B cell (primary cell): ENCODE measurements around the gene APOB. TPM values are rescaled to one million over a fixed set of nuclear protein-coding genes. Genes with fewer than 3 reads are reported as not detected.
A peak's percentile ranks its signal among the peaks of the same experiment; 100 is the strongest.

Source experiments
- ATAC-seq: fragments of 200-7000 bp; cut with Tn5 transposase; one replicate; pipeline ENCODE4 v1.10.0; 2021; ENCODE audit warnings: low read depth, mild to moderate bottlenecking, moderate number of reproducible peaks, moderate library complexity
- CTCF ChIA-PET: fragments of 350-600 bp; sonication (Branson Sonifier 250); formaldehyde crosslinking; loops from one replicate; lab custom pipeline; 2021; ENCODE audit warnings: antibody characterized with exemption, inconsistent platforms; lab: Charles Lee
- POLR2A ChIA-PET: fragments of 350-600 bp; sonication (Branson Sonifier 250); formaldehyde crosslinking; loops from one replicate; lab custom pipeline; 2021; ENCODE audit warnings: antibody characterized with exemption; lab: Charles Lee
- DNase-seq: peaks from one replicate; pipeline ENCODE4 v3.0.0; 2013
- H2AFZ ChIP-seq: 2 replicates; pipeline ENCODE4 v1.6.1; 2012; ENCODE audit warnings: mild to moderate bottlenecking, low read depth, low read length; ENCODE audit not compliant: insufficient read depth, poor library complexity, severe bottlenecking
- H3K27ac ChIP-seq, 2 donors: 1 replicate in 1 of 2; 2 replicates in 1 of 2; pipeline ENCODE4 v1.5.1; 2012 to 2013; ENCODE audit warnings: low read length in 2 of 2, mild to moderate bottlenecking in 2 of 2, moderate library complexity in 1 of 2
- H3K27me3 ChIP-seq, 4 experiments: fragments of 200-600 bp in 1 of 4; sonication (generic) in 1 of 4; replicated peaks in 1 of 4; 1 replicate in 2 of 4; 2 replicates in 2 of 4; pipeline versions ENCODE4 v1.6.1 to v1.7.0; 2013 to 2016; ENCODE audit warnings: low read length in 3 of 4, mild to moderate bottlenecking in 2 of 4, mixed read lengths in 1 of 4, moderate library complexity in 1 of 4; ENCODE audit not compliant: insufficient read depth in 4 of 4, control insufficient read depth in 3 of 4; ENCODE audit errors: control extremely low read depth in 1 of 4
- H3K36me3 ChIP-seq, 2 experiments: replicated peaks in 1 of 2; 1 replicate in 1 of 2; 2 replicates in 1 of 2; pipeline versions ENCODE4 v1.6.1 to v1.7.1; 2013; ENCODE audit warnings: low read length in 1 of 2; ENCODE audit not compliant: insufficient read depth in 2 of 2, control insufficient read depth in 1 of 2; ENCODE audit errors: control extremely low read depth in 1 of 2, extremely low read depth in 1 of 2
- H3K4me1 ChIP-seq, 2 donors: fragments of 200-600 bp in 1 of 2; sonication (generic) in 1 of 2; 1 replicate in 1 of 2; 2 replicates in 1 of 2; pipeline versions ENCODE4 v1.5.1 to v1.6.1; 2013 to 2017; ENCODE audit warnings: low read length in 2 of 2; ENCODE audit not compliant: control insufficient read depth in 2 of 2, insufficient read depth in 2 of 2
- H3K4me2 ChIP-seq: replicated peaks from 2 replicates; pipeline ENCODE3; 2012; ENCODE audit warnings: mild to moderate bottlenecking, low read depth, low read length; ENCODE audit not compliant: poor library complexity, severe bottlenecking
- H3K4me3 ChIP-seq, 5 experiments: fragments of 200-600 bp in 1 of 5; sonication (generic) in 1 of 5; 1 replicate in 3 of 5; 2 replicates in 2 of 5; pipeline versions ENCODE4 v1.5.1 to v1.7.0; 2011 to 2016; ENCODE audit warnings: low read length in 4 of 5, mild to moderate bottlenecking in 4 of 5, low read depth in 2 of 5, control low read depth in 1 of 5, moderate library complexity in 1 of 5; ENCODE audit not compliant: insufficient read depth in 1 of 5; ENCODE audit errors: control extremely low read depth in 1 of 5, extremely low read depth in 1 of 5
- H3K79me2 ChIP-seq: fragments of 200-600 bp; sonication (generic); one replicate; pipeline ENCODE4 v1.6.0; 2016; ENCODE audit warnings: low read length; ENCODE audit not compliant: control insufficient read depth, insufficient read depth
- H3K9ac ChIP-seq: fragments of 200-600 bp; sonication (generic); 2 replicates; pipeline ENCODE4 v1.6.1; 2017; ENCODE audit warnings: mild to moderate bottlenecking, low read length, moderate library complexity
- H3K9me3 ChIP-seq, 3 donors: one replicate each; pipeline versions ENCODE4 v1.6.1 to v1.7.1; 2013; ENCODE audit warnings: low read length in 2 of 3; ENCODE audit not compliant: control insufficient read depth in 2 of 3, insufficient read depth in 1 of 3; ENCODE audit errors: control extremely low read depth in 1 of 3
- H4K20me1 ChIP-seq: 2 replicates; pipeline ENCODE4 v1.6.0; 2012; ENCODE audit warnings: mild to moderate bottlenecking, low read length; ENCODE audit not compliant: insufficient read depth, control insufficient read depth, poor library complexity, severe bottlenecking
- H3K27ac Mint-ChIP-seq: one replicate; pipeline ENCODE4 v1.8.0; 2021; ENCODE audit warnings: mixed read lengths
- H3K27me3 Mint-ChIP-seq: one replicate; pipeline ENCODE4 v1.8.0; 2021; ENCODE audit warnings: mixed read lengths
- H3K4me1 Mint-ChIP-seq: one replicate; pipeline ENCODE4 v1.8.0; 2021; ENCODE audit warnings: mixed read lengths
- H3K4me3 Mint-ChIP-seq: one replicate; pipeline ENCODE4 v1.8.0; 2021; ENCODE audit warnings: mixed read lengths
- H3K9me3 Mint-ChIP-seq: one replicate; pipeline ENCODE4 v1.8.0; 2022; ENCODE audit warnings: mixed read lengths; ENCODE audit not compliant: insufficient read depth
- CTCF ChIP-seq: fragments of 200-600 bp; IDR thresholded peaks from one replicate; pipeline ENCODE4 v1.8.0; 2022; ENCODE audit warnings: antibody characterized with exemption, mild to moderate bottlenecking
- EZH2 ChIP-seq: IDR thresholded peaks from 2 replicates; pipeline ENCODE4 v1.6.1; 2012; ENCODE audit warnings: borderline replicate concordance, low read depth, mild to moderate bottlenecking, moderate library complexity, low read length; ENCODE audit not compliant: insufficient read depth, poor library complexity, severe bottlenecking
- WGBS: methylation state at CpG from one replicate; pipeline ENCODE4 v1.1.5; 2013; ENCODE audit warnings: missing lambda C conversion rate; ENCODE audit not compliant: insufficient coverage; 5-methylcytosine and 5-hydroxymethylcytosine counted together
- intact Hi-C: fragments of 100-400 bp; cut with micrococcal nuclease; formaldehyde crosslinking; loops from one replicate; pipeline ENCODE4 v1.10.0; 2022
- polyA minus RNA-seq: library from RNA; depleted of rRNA, polyadenylated mRNA; stranded (reverse); fragments of >200 nt; gene quantifications from 2 replicates; pipeline ENCODE4 v1.2.3, GENCODE V29; 2012
- polyA plus RNA-seq: library from polyadenylated mRNA; depleted of rRNA; stranded (reverse); fragments of >200 nt; gene quantifications from 2 replicates; pipeline ENCODE4 v1.2.3, GENCODE V29; 2012
- total RNA-seq, 2 donors: library from RNA; stranded (reverse); fragments of 120-200 nt in 1 of 2; gene quantifications; 1 replicate in 1 of 2; 2 replicates in 1 of 2; pipeline versions ENCODE4 v1.2.3 to v1.2.4, GENCODE V29; 2013 to 2022

APOB gene
- 0.12 TPM in 1 of 2 replicates, not detected in the other for total RNA-seq
- not detected for total RNA-seq (2013)
- not detected in 2 replicates for polyA plus RNA-seq
- polyA minus RNA-seq = not detected in 2 replicates

GRCh38 chr2:21043744-21044532, at the start of gene APOB:
APOB (minus strand) TSS chr2:21044073; CDS start chr2:21043945, 128 bp downstream.
- Mint-ChIP-seq H3K9me3 (no peaks in the 10 kb centered on the region), H3K4me1 (peaks cover 4% of the 10 kb centered on the region), H3K27me3 (peaks cover 26% of the 10 kb centered on the region), H3K4me3 (peak within 1 kb of the TSS; percentile 57), H3K27ac (no peak within 1 kb of the TSS)
- Histone ChIP-seq H3K9ac (no peak within 1 kb of the TSS), H3K4me1 (peaks cover 4 to 5% of the 10 kb centered on the region in 2 donors), H2AFZ (peak within 1 kb of the TSS; percentile 25), H3K4me3 (no peak within 1 kb of the TSS), H3K36me3 (no peaks in the 10 kb centered on the region), H3K27ac (no peak within 1 kb of the TSS), H3K79me2 (no peaks in the 10 kb centered on the region), H3K9me3 (peaks cover 0 to 3% (median 0%) of the 10 kb centered on the region in 3 donors), H3K4me2 (peak within 1 kb of the TSS; percentile 47), H3K27me3 (peaks cover 0 to 12% (median 0%) of the 10 kb centered on the region in 4 experiments), H4K20me1 (no peaks in the 10 kb centered on the region)
- ATAC-seq = no peak
- WGBS = 32% methylated on average over 51 of the region's 51 CpGs
- intact Hi-C loops = loop anchor here (2.0 kb wide), 1 partner anchor 75 kb away; no protein-coding TSS in a partner anchor
- CTCF ChIA-PET = interaction anchor here (1.1 to 1.6 kb wide), 4 partner anchors 11 to 274 kb away, joined by 3 to 6 read pairs (median 4); no protein-coding TSS in a partner anchor
- TF ChIP-seq EZH2 (no peak), CTCF (no peak)
- DNase-seq = peak; percentile 7
- POLR2A ChIA-PET = no interaction called here

- no peak for ATAC-seq
- CTCF ChIA-PET = no interaction called here
- no peak overlapping the region for H3K4me3 Mint-ChIP-seq
Observed at GRCh38 chr2:21092308-21092869, 48.5 kb upstream of the APOB start.

More at GRCh38 chr2:21092308-21092869, 48.5 kb upstream of the APOB start:
- TF ChIP-seq CTCF = no peak
- TF ChIP-seq EZH2 = no peak
- no peaks in the 10 kb centered on the region for H3K79me2 ChIP-seq
- Mint-ChIP-seq H3K27me3 (peaks cover 3% of the 10 kb centered on the region), H3K27ac (no peak overlapping the region), H3K9me3 (no peaks in the 10 kb centered on the region), H3K4me1 (no peaks in the 10 kb centered on the region)
- POLR2A ChIA-PET = no interaction called here
- no peaks in the 10 kb centered on the region for H4K20me1 ChIP-seq
- intact Hi-C loops = no loop called here
- H3K27me3 ChIP-seq = no peaks in the 10 kb centered on the region
- H3K36me3 ChIP-seq = no peaks in the 10 kb centered on the region
- H3K9ac ChIP-seq = no peak overlapping the region
- no peak overlapping the region for H3K4me2 ChIP-seq
- H3K9me3 ChIP-seq = no peaks in the 10 kb centered on the region
- DNase-seq = no peak
- H3K4me1 ChIP-seq = no peaks in the 10 kb centered on the region
- H3K4me3 ChIP-seq = no peak overlapping the region
- H2AFZ ChIP-seq = no peak overlapping the region
- no peak overlapping the region for H3K27ac ChIP-seq
- WGBS = 56% methylated on average over 1 of the region's 3 CpGs
